ENCODE measurements around the gene MMEL1. TPM values are rescaled to one million over a fixed set of nuclear protein-coding genes. Genes with fewer than 3 reads are reported as not detected.

MMEL1 gene
- total RNA-seq, 6 donors from 2014 or later = 2.9 to 5.5 (median 5.1) TPM; not detected in 2

- Histone ChIP-seq H3K4me1 (peaks cover 27 to 48% (median 34%) of the 10 kb centered on the region in 4 donors), H3K9me3 (no peaks in the 10 kb centered on the region), H3K36me3 (peaks cover 6 to 64% (median 51%) of the 10 kb centered on the region in 4 donors), H3K27me3 (no peaks in the 10 kb centered on the region), H3K4me3 (no peak overlapping the region), H3K27ac (no peak overlapping the region)
- peak in 1 of 2 donors; percentile 85 for DNase-seq
- TF ChIP-seq CTCF (IDR thresholded peaks at IDR 0.05) (no peak), POLR2A (IDR thresholded peaks at IDR 0.05) (no peak), POLR2AphosphoS5 (IDR thresholded peaks at IDR 0.05) (no peak), EP300 (IDR thresholded peaks at IDR 0.05) (no peak)
- no peak for ATAC-seq (ENCODE audit: low FRiP score in 2 of 2)
- 85 to 90% methylated on average over 20 to 35 of the region's 35 CpGs for WGBS, 2 donors
These were observed 73.1 kb downstream of the MMEL1 start for GRCh38 chr1:2559509-2560298.

DNA sequence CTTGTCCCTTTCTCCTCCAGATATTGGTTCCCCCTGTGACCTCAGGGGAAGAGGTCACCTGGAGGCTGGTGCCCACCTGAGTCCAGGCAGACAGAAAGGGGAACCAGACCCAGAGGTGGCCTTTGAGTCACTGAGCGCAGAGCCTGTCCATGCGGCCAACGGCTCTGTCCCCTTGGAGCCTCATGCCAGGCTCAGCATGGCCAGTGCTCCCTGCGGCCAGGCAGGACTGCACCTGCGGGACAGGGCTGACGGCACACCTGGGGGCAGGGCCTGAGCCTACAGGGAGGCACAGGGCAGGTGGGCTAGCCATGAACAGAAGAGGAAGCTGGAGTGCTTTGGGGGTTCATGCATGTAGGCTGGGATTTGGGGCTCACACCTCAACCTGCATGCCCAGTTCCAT, 74.0 kb downstream of the MMEL1 start:
- Histone ChIP-seq H3K27ac (no peak overlapping the region), H3K27me3 (no peaks in the 10 kb centered on the region), H3K4me3 (peak overlapping the region in 1 of 4 donors; percentile 63), H3K36me3 (peaks cover 6 to 61% (median 51%) of the 10 kb centered on the region in 4 donors), H3K9me3 (no peaks in the 10 kb centered on the region), H3K4me1 (peaks cover 35 to 57% (median 39%) of the 10 kb centered on the region in 4 donors)
- TF ChIP-seq EP300 (IDR thresholded peaks at IDR 0.05) (no peak), POLR2A (IDR thresholded peaks at IDR 0.05) (no peak), CTCF (IDR thresholded peaks at IDR 0.05) (no peak), POLR2AphosphoS5 (IDR thresholded peaks at IDR 0.05) (no peak)
- WGBS, 2 donors = 98% methylated on average over 6 of the region's 6 CpGs; no CpG with 5 or more reads in 1 of the 2 donors
- no peak for DNase-seq
- ATAC-seq (ENCODE audit: low FRiP score in 2 of 2) = no peak

GRCh38 chr1:2558420-2558819, 74.4 kb downstream of the MMEL1 start:
- H3K36me3 ChIP-seq = peaks cover 6 to 56% (median 48%) of the 10 kb centered on the region in 4 donors
- H3K4me1 ChIP-seq = peaks cover 35 to 59% (median 40%) of the 10 kb centered on the region in 4 donors
- no peak for ATAC-seq (ENCODE audit: low FRiP score in 2 of 2)
- H3K9me3 ChIP-seq = no peaks in the 10 kb centered on the region
- peak overlapping the region in 3 of 4 donors; percentile 95 to 99 (median 98) for H3K27ac ChIP-seq
- no peaks in the 10 kb centered on the region for H3K27me3 ChIP-seq
- peak in 1 of 2 donors; percentile 77 for DNase-seq
- H3K4me3 ChIP-seq = peak overlapping the region in 1 of 4 donors; percentile 63
- 95 to 99% methylated on average over 9 to 12 of the region's 12 CpGs for WGBS, 2 donors
- TF ChIP-seq CTCF (IDR thresholded peaks at IDR 0.05) (no peak), POLR2A (IDR thresholded peaks at IDR 0.05) (no peak), EP300 (IDR thresholded peaks at IDR 0.05) (no peak), POLR2AphosphoS5 (IDR thresholded peaks at IDR 0.05) (no peak)

DNA sequence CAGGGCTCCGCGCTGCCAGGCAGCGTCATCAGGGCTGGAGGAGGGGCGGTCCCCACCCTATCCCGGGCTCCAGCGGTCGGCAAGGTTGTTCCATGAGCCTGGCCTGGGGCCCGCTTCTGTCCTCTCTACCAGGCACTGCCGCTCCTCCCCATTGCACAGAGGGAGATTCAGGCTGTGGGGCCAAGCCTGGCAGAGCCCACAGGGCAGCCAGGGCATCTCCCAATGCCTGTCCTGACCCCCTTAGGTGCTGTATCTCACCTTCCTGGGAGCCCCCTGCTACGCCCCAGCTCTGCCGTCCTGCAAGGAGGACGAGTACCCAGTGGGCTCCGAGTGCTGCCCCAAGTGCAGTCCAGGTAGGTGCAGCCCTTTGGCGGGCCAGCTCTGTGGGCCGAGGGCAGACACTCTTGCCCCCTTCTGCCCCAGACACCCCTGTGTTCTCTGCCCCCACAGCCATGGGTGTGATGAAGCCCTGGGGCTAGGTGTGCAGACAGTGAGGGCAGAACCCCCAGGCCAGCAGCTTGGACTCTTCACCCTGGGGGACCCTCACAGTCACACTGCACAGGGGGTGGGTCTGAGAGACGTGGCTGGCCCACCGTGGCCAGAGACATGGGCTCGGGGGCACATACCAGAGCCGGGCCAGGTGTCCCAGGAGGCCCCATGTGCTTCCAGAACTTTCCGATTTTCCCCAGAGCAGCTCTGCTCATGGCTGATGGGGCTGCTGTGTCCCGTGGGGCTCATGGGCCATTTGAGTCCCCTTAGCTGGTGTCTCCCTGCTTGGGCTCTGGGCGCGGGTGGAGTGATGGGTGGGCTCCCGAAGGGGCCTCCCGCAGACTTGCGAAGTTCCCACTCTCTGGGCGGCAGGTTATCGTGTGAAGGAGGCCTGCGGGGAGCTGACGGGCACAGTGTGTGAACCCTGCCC, 75.1 kb downstream of the MMEL1 start:
- Histone ChIP-seq H3K4me1 (peaks cover 35 to 59% (median 40%) of the 10 kb centered on the region in 4 donors), H3K4me3 (peak overlapping the region; percentile 63 to 76 (median 71)), H3K27ac (peak overlapping the region; percentile 90 to 99 (median 96)), H3K36me3 (peaks cover 6 to 49% (median 41%) of the 10 kb centered on the region in 4 donors), H3K9me3 (no peaks in the 10 kb centered on the region), H3K27me3 (no peaks in the 10 kb centered on the region)
- TF ChIP-seq CTCF (IDR thresholded peaks at IDR 0.05) = peak in 1 of 6 experiments; percentile 2
- TF ChIP-seq EP300 (IDR thresholded peaks at IDR 0.05) = no peak
- no peak for TF ChIP-seq POLR2A (IDR thresholded peaks at IDR 0.05)
- TF ChIP-seq POLR2AphosphoS5 (IDR thresholded peaks at IDR 0.05) = no peak
- 73 to 83% methylated on average over 15 to 22 of the region's 30 CpGs for WGBS, 2 donors
- DNase-seq (peak in 1 of 2 donors; percentile 52), ATAC-seq (ENCODE audit: low FRiP score in 2 of 2) (no peak)
